K562 (cell line): ENCODE measurements around the gene PHEX. TPM values are rescaled to one million over a fixed set of nuclear protein-coding genes. Genes with fewer than 3 reads are reported as not detected.

Source experiments
- ATAC-seq: fragments of 200-7000 bp; cut with Tn5 transposase; 3 replicates; pipeline ENCODE4 v1.9.1; 2020; ENCODE audit warnings: moderate library complexity
- BruUV-seq: library from RNA; stranded (reverse); fragments of 400-500 nt; replicated peaks from 2 replicates; lab custom pipeline; 2021; lab: Mats Ljungman, UMichigan
- CTCF ChIA-PET: fragments of 300-600 bp; formaldehyde crosslinking; extraction: SDS; loops from one replicate; lab custom pipeline; 2021; ENCODE audit warnings: low intra/inter-chr PET ratio; lab: Yijun Ruan, JAX
- POLR2A ChIA-PET: fragments of 300-600, 350-650 bp; sonication (Branson Sonifier 250); formaldehyde crosslinking; extraction: SDS; loops from one replicate; lab custom pipeline; 2021; ENCODE audit warnings: antibody characterized with exemption, inconsistent platforms; lab: Yijun Ruan, JAX
- DNase-seq, 4 experiments: peaks; one replicate each; pipeline versions ENCODE4 v3.0.0 to v3.0.0-alpha.2; 2011 to 2018; ENCODE audit warnings: low spot score in 3 of 4, mixed read lengths in 3 of 4; ENCODE audit errors: extremely low read depth in 1 of 4
- FAIRE-seq: peaks from 2 replicates; lab custom pipeline; 2011; peaks lifted over from hg19 to GRCh38; lab: Jason Lieb, UNC
- H2AFZ ChIP-seq: 2 replicates; pipeline ENCODE4 v1.6.0; 2011; ENCODE audit warnings: low read depth, low read length, control low read depth, inconsistent platforms
- H3K27ac ChIP-seq: fragments of 200-600 bp; 3 replicates; pipeline ENCODE4 v1.8.0; 2011; ENCODE audit warnings: low read depth, mild to moderate bottlenecking, control low read depth, inconsistent platforms, low read length, moderate library complexity, mixed read lengths; ENCODE audit errors: extremely low read depth
- H3K27me3 ChIP-seq, 2 experiments: fragments of 300-600 bp in 1 of 2; 2 replicates in 1 of 2; 3 replicates in 1 of 2; pipeline versions ENCODE4 v1.6.0 to v1.8.0; 2011; ENCODE audit warnings: inconsistent platforms in 2 of 2, low read length in 2 of 2, mild to moderate bottlenecking in 1 of 2, mixed read lengths in 1 of 2, moderate library complexity in 1 of 2; ENCODE audit not compliant: control insufficient read depth in 2 of 2, insufficient read depth in 2 of 2
- H3K36me3 ChIP-seq: fragments of 300-600 bp; 3 replicates; pipeline ENCODE4 v1.8.0; 2011; ENCODE audit warnings: mild to moderate bottlenecking, low read length, inconsistent platforms; ENCODE audit not compliant: control insufficient read depth, insufficient read depth
- H3K4me1 ChIP-seq, 2 experiments: fragments of 200-600 bp in 1 of 2; replicated peaks in 1 of 2; 2 replicates in 1 of 2; 3 replicates in 1 of 2; pipeline versions ENCODE4 v1.5.1 to v1.8.0; 2011; ENCODE audit warnings: inconsistent platforms in 2 of 2, low read length in 2 of 2, mild to moderate bottlenecking in 1 of 2, mixed read lengths in 1 of 2, moderate library complexity in 1 of 2; ENCODE audit not compliant: control insufficient read depth in 2 of 2, insufficient read depth in 2 of 2
- H3K4me2 ChIP-seq: 2 replicates; pipeline ENCODE4 v1.6.1; 2011; ENCODE audit warnings: low read length, control low read depth, inconsistent platforms, mixed read lengths; ENCODE audit not compliant: insufficient read depth
- H3K4me3 ChIP-seq: fragments of 200-600 bp; sonication (generic), shearing (Covaris generic); 2 replicates; pipeline ENCODE4 v1.5.1; 2016; ENCODE audit warnings: control low read depth, inconsistent platforms
- H3K79me2 ChIP-seq: fragments of 200-600 bp; 3 replicates; pipeline ENCODE4 v1.8.0; 2011; ENCODE audit warnings: low read length, inconsistent platforms; ENCODE audit not compliant: control insufficient read depth, insufficient read depth
- H3K9ac ChIP-seq, 2 experiments: 2 replicates each; pipeline versions ENCODE4 v1.6.0 to v1.6.1; 2011; ENCODE audit warnings: low read depth in 2 of 2, low read length in 2 of 2, control low read depth in 1 of 2, inconsistent platforms in 1 of 2, mild to moderate bottlenecking in 1 of 2, mixed read lengths in 1 of 2; ENCODE audit not compliant: insufficient read depth in 1 of 2
- H3K9me1 ChIP-seq: one replicate; pipeline ENCODE4 v1.6.0; 2011; ENCODE audit warnings: inconsistent platforms, mild to moderate bottlenecking, low read length, moderate library complexity; ENCODE audit not compliant: control insufficient read depth, insufficient read depth
- H3K9me3 ChIP-seq: replicated peaks from 2 replicates; pipeline ENCODE4 v1.5.1; 2011; ENCODE audit warnings: low read depth, low read length, inconsistent platforms; ENCODE audit not compliant: control insufficient read depth, insufficient read depth
- H4K20me1 ChIP-seq: replicated peaks from 2 replicates; pipeline ENCODE4 v1.6.1; 2011; ENCODE audit warnings: low read length, inconsistent platforms, mixed read lengths; ENCODE audit not compliant: control insufficient read depth, insufficient read depth
- ARHGAP35 ChIP-seq: fragments of 450-650 bp; IDR thresholded peaks from 2 replicates; pipeline ENCODE4 v1.6.1; 2018; ENCODE audit not compliant: partially characterized antibody
- CTBP1 ChIP-seq: fragments of 450-650 bp; IDR thresholded peaks from 2 replicates; pipeline ENCODE4 v1.6.1; 2016; ENCODE audit warnings: borderline replicate concordance
- HMG20B ChIP-seq: fragments of 250-450 bp; sonication (Bioruptor Pico); IDR thresholded peaks from 2 replicates; pipeline ENCODE4 v1.5.0; 2021; ENCODE audit warnings: mild to moderate bottlenecking
- ILK ChIP-seq: fragments of 450-650 bp; IDR thresholded peaks from 2 replicates; pipeline ENCODE4 v1.6.1; 2016; ENCODE audit warnings: missing genetic modification characterization, low read depth, mild to moderate bottlenecking, missing compliant biosample characterization, moderate library complexity, borderline replicate concordance
- NRF1 ChIP-seq, 2 experiments: fragments of 450-650 bp; IDR thresholded peaks in 1 of 2; conservative IDR thresholded peaks in 1 of 2; 2 replicates each; pipeline ENCODE4 v1.6.1; 2014; ENCODE audit warnings: mild to moderate bottlenecking in 2 of 2
- PRDM10 ChIP-seq: fragments of 450-650 bp; IDR thresholded peaks from 2 replicates; pipeline ENCODE4 v1.6.1; 2018; ENCODE audit not compliant: partially characterized antibody
- RBM17 ChIP-seq: fragments of 200-400 bp; formaldehyde crosslinking; IDR thresholded peaks from 2 replicates; pipeline ENCODE4 v1.6.1; 2017; ENCODE audit warnings: low read depth, mild to moderate bottlenecking, low read length, borderline replicate concordance
- RERE ChIP-seq: sonication (generic); formaldehyde crosslinking; IDR thresholded peaks from 2 replicates; pipeline ENCODE4 v1.8.0; 2023; ENCODE audit warnings: missing genetic modification reagents, mild to moderate bottlenecking, borderline replicate concordance
- RFX1 ChIP-seq: fragments of 450-650 bp; IDR thresholded peaks from 2 replicates; pipeline ENCODE4 v1.6.1; 2016; ENCODE audit warnings: mild to moderate bottlenecking, moderate library complexity
- SMARCA4 ChIP-seq: fragments of 450-650 bp; IDR thresholded peaks from 2 replicates; pipeline ENCODE4 v1.6.1; 2016
- SRSF9 ChIP-seq: fragments of 200-400 bp; formaldehyde crosslinking; IDR thresholded peaks from 2 replicates; pipeline ENCODE4 v1.6.1; 2017; ENCODE audit warnings: low read depth, low read length, borderline replicate concordance
- TBL1XR1 ChIP-seq, 2 experiments: IDR thresholded peaks; 2 replicates each; pipeline ENCODE4 v1.6.1; 2012; ENCODE audit warnings: improper control_type of control experiment in 2 of 2, low read length in 2 of 2, mild to moderate bottlenecking in 1 of 2
- XRCC3 ChIP-seq: fragments of 450-650 bp; IDR thresholded peaks from 2 replicates; pipeline ENCODE4 v1.6.1; 2017; ENCODE audit warnings: mild to moderate bottlenecking, moderate library complexity
- ZNF165 ChIP-seq: fragments of 250-450 bp; sonication (Bioruptor Pico); IDR thresholded peaks from 2 replicates; pipeline ENCODE4 v1.4.0; 2020; ENCODE audit warnings: borderline replicate concordance
- ZNF644 ChIP-seq: fragments of 200-800 bp; sonication (Bioruptor generic); IDR thresholded peaks from 2 replicates; pipeline ENCODE4 v1.6.1; 2016; ENCODE audit warnings: low read depth, missing genetic modification characterization, missing compliant biosample characterization
- ZNF764 ChIP-seq: fragments of 250-450 bp; sonication (Bioruptor Pico); IDR thresholded peaks from 2 replicates; pipeline ENCODE4 v1.4.0; 2020; ENCODE audit warnings: low read depth, mild to moderate bottlenecking, moderate library complexity
- WGBS: fragments of 100-300 bp; shearing (Covaris generic); methylation state at CpG from one replicate; pipeline ENCODE4 v1.1.6; 2016; ENCODE audit warnings: low coverage, mixed read lengths; ENCODE audit not compliant: insufficient coverage; ENCODE audit errors: missing lambda C conversion rate; 5-methylcytosine and 5-hydroxymethylcytosine counted together
- in situ Hi-C: fragments of 300-500 bp; cut with MboI; formaldehyde crosslinking; loops from 4 replicates; pipeline ENCODE4 v1.15.0; 2018; ENCODE audit warnings: inconsistent platforms, mixed read lengths
- intact Hi-C: fragments of 100-400 bp; cut with micrococcal nuclease; formaldehyde crosslinking; loops from 2 replicates; pipeline ENCODE4 v1.14.2; 2022
- polyA plus RNA-seq, 8 experiments: library from polyadenylated mRNA; depleted of rRNA in 4 of 8; stranded (reverse) in 5 of 8; unstranded in 3 of 8; fragments of >200 nt; fragmentation: Nextera tagmentation in 2 of 8; fragmentation: Illumina TruSeq in 1 of 8; extraction: Ambion mirVana in 2 of 8; extraction: Trizol in 1 of 8; gene quantifications; 2 replicates each; pipeline versions ENCODE4 v1.2.1 to v1.2.3, GENCODE V29; 2011 to 2014; ENCODE audit warnings: inconsistent platforms in 1 of 8, missing spikeins in 1 of 8
- total RNA-seq, 7 experiments: library from RNA; depleted of rRNA in 6 of 7; stranded (reverse); fragments of >200 nt in 6 of 7; fragmentation: Illumina TruSeq in 2 of 7; extraction: Trizol in 2 of 7; gene quantifications; 2 replicates each; pipeline versions ENCODE4 v1.2.1 to v1.2.3, GENCODE V29; 2011 to 2021; ENCODE audit warnings: low replicate concordance in 1 of 7

Gene PHEX
- total and polyA plus RNA-seq, 9 of the 15 experiments (the other 6 are each of a cell fraction or from before 2014, with no cell fraction given) = 0.01 to 0.11 (median 0.04) TPM; not detected in 6

GRCh38 chrX:22272613-22273012, 240.5 kb downstream of the PHEX start, which contains the start of gene CBLL2:
TSS of gene CBLL2 (plus strand) at chrX:22272913. CDS start at chrX:22272992, 79 bp downstream.
- no peaks in the 10 kb centered on the region for H3K9me1 ChIP-seq
- CTCF ChIA-PET = no interaction called here
- H2AFZ ChIP-seq = no peak within 1 kb of the TSS
- in situ Hi-C loops (no loop called here), intact Hi-C loops (no loop called here)
- FAIRE-seq = no peak
- no peak for ATAC-seq
- no peaks in the 10 kb centered on the region for H3K4me1 ChIP-seq
- H3K9me3 ChIP-seq = no peaks in the 10 kb centered on the region
- no peaks in the 10 kb centered on the region for H4K20me1 ChIP-seq
- H3K4me2 ChIP-seq = no peak within 1 kb of the TSS
- no peak within 1 kb of the TSS for H3K27ac ChIP-seq
- POLR2A ChIA-PET = no interaction called here
- no peaks in the 10 kb centered on the region for H3K79me2 ChIP-seq
- H3K9ac ChIP-seq = no peak within 1 kb of the TSS
- H3K27me3 ChIP-seq = peaks cover 0 to 4% of the 10 kb centered on the region in 2 experiments; a peak in 1 of 5 replicates
- BruUV-seq = no TSS peak
- DNase-seq = no peak
- 1% methylated on average over 13 of the region's 13 CpGs for WGBS
- H3K4me3 ChIP-seq = no peak within 1 kb of the TSS
- no peaks in the 10 kb centered on the region for H3K36me3 ChIP-seq
- TF ChIP-seq PRDM10 (no peak), SMARCA4 (no peak), ZNF644 (tag) (no peak), HMG20B (CRISPR knock-in tag) (no peak), XRCC3 (no peak), RFX1 (no peak), CTBP1 (no peak), ARHGAP35 (no peak), ILK (no peak), ZNF165 (no peak), ZNF764 (CRISPR knock-in tag) (no peak), RERE (CRISPR knock-in tag) (no peak), RBM17 (no peak), TBL1XR1 (IDR thresholded peaks at IDR 0.05; ENCODE audit: low read length in 2 of 2) (no peak), NRF1 (conservative IDR thresholded peaks at IDR 0.05 in 1 of 2, IDR thresholded peaks at IDR 0.05 in 1 of 2) (no peak), SRSF9 (no peak)
